Measurements from ENCODE around the gene ARGLU1.

- TF ChIP-seq EP300 (IDR thresholded peaks at IDR 0.05) (no peak), POLR2AphosphoS5 (IDR thresholded peaks at IDR 0.05) (no peak), POLR2A (IDR thresholded peaks at IDR 0.05) (no peak)
These were observed 42.1 kb downstream of the ARGLU1 start for GRCh38 chr13:106525865-106526264.

All from stomach (tissue), 4 donors.